ENCODE data around the gene ERAP2.

DNA sequence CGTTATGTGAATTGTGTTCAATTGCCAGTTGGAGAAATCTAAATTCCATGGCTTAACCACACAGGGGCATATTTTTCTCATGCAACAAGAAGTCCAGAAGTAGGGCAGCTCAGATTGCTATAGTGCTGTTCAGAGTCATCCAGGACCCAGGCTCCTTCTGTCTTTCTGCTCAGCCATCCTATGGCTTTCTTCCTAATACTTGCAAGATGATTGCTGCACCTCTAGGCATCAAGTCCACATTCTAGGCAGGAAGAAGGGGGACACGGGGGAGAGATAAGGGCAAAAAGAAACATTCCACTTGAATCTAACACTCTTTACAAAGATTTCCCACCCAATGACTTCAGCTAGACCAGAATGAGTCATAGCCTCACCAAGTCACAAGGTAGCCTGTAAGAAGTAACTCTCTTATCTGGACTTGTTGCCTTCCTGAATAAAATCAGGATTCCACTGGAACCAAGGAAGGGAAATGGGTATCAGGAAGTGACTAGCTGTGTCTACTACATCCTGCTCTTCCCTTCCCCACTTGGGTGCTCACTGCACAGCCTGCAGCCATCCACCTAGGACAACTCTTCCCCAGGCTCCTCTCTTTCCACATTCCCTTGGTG is 5.3 kb downstream of the ERAP2 start:
- TF ChIP-seq POLR2AphosphoS5 (IDR thresholded peaks at IDR 0.05) = no peak
- TF ChIP-seq, protein P1, sequence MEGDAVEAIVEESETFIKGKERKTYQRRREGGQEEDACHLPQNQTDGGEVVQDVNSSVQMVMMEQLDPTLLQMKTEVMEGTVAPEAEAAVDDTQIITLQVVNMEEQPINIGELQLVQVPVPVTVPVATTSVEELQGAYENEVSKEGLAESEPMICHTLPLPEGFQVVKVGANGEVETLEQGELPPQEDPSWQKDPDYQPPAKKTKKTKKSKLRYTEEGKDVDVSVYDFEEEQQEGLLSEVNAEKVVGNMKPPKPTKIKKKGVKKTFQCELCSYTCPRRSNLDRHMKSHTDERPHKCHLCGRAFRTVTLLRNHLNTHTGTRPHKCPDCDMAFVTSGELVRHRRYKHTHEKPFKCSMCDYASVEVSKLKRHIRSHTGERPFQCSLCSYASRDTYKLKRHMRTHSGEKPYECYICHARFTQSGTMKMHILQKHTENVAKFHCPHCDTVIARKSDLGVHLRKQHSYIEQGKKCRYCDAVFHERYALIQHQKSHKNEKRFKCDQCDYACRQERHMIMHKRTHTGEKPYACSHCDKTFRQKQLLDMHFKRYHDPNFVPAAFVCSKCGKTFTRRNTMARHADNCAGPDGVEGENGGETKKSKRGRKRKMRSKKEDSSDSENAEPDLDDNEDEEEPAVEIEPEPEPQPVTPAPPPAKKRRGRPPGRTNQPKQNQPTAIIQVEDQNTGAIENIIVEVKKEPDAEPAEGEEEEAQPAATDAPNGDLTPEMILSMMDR (IDR thresholded peaks at IDR 0.05) = no peak
- no peak for TF ChIP-seq POLR2A (IDR thresholded peaks at IDR 0.05)
